Retinal pigment epithelial cell (primary cell): ENCODE measurements around the gene TMEM98.
"Not testable (repeated sequence)": the region's sequence is repeated elsewhere in the genome, so short reads cannot be mapped to it uniquely, and the experiment has no call there.

Experiments used
- DNase-seq: peaks from one replicate; pipeline ENCODE4 v3.0.0-alpha.2; 2010; ENCODE audit warnings: low read depth
- H3K4me3 ChIP-seq: 2 replicates; pipeline ENCODE4 v1.5.1; 2011; ENCODE audit warnings: mild to moderate bottlenecking, low read length, control low read depth, moderate library complexity
- TF ChIP-seq, protein P1 (sequence below): conservative IDR thresholded peaks from 2 replicates; pipeline ENCODE4 v1.5.1; 2011; ENCODE audit warnings: low read depth, low read length, control low read depth, inconsistent platforms

TMEM98 gene

DNA sequence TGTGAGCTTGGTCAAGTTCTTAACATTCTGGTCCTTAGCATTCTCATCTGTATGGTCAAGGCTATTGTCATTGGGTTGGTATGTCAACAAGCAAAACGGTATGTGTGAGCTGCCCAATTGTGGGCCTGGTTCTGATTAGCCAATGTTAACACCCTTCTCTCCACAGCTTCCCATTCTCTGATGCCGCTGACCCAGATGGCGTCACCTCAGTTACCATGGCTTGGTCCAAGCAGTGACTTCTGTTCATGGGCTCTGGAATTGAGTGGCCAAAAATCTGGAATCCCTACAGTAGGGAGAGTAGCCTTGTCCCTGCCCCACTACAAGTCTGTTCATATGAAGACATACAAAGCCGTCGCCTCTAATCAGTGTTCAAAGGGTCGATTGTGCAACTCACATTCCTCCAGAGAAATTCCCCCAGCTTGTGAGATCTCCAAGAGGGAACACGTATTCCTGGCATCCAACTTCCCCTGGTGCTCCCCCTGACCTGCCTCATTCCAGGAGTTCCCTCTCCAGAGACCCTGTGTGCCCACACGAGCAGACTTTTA lies 15.8 kb downstream of the TMEM98 start:
- TF ChIP-seq, protein P1, sequence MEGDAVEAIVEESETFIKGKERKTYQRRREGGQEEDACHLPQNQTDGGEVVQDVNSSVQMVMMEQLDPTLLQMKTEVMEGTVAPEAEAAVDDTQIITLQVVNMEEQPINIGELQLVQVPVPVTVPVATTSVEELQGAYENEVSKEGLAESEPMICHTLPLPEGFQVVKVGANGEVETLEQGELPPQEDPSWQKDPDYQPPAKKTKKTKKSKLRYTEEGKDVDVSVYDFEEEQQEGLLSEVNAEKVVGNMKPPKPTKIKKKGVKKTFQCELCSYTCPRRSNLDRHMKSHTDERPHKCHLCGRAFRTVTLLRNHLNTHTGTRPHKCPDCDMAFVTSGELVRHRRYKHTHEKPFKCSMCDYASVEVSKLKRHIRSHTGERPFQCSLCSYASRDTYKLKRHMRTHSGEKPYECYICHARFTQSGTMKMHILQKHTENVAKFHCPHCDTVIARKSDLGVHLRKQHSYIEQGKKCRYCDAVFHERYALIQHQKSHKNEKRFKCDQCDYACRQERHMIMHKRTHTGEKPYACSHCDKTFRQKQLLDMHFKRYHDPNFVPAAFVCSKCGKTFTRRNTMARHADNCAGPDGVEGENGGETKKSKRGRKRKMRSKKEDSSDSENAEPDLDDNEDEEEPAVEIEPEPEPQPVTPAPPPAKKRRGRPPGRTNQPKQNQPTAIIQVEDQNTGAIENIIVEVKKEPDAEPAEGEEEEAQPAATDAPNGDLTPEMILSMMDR: no peak
- peak; percentile 87 for DNase-seq
- no peak overlapping the region for H3K4me3 ChIP-seq

DNA sequence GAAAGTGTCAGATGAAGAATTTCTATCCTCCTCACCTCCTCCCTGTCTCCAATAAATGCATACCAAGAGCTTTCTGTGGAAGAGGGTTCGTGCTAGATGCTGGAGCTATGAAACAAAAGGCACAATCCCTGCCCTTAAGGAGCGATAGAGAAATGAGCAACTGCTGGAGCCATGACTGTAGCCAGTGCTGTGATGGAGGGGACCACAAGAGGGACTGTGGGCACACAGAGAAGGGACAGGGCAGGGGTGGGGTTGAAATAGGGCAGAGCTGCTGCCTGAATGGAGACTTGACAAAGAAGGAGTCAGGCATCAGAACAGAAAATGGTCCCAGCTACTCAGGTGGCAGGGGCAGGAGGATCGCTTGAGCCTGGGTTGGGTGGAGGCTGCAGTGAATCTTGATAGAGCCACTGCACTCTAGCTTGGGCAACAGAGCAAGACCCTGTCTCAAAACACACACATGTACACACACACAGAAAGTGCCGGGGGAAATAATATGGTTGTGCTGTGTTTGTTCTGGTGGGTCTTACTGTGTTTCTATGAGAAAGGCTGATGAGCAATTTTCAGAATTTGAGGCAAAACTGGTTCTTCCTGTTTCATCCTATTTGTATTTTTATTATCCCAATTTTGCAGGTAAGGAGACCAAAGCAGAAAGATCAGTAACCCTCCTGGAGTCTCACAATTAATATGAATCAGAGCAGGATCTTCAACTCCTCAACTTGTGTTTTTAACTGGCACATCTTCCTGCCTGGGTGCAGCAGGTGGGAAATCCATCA lies 16.5 kb downstream of the TMEM98 start:
- no peak overlapping the region for H3K4me3 ChIP-seq
- TF ChIP-seq, protein P1: no peak
- no peak for DNase-seq

DNA sequence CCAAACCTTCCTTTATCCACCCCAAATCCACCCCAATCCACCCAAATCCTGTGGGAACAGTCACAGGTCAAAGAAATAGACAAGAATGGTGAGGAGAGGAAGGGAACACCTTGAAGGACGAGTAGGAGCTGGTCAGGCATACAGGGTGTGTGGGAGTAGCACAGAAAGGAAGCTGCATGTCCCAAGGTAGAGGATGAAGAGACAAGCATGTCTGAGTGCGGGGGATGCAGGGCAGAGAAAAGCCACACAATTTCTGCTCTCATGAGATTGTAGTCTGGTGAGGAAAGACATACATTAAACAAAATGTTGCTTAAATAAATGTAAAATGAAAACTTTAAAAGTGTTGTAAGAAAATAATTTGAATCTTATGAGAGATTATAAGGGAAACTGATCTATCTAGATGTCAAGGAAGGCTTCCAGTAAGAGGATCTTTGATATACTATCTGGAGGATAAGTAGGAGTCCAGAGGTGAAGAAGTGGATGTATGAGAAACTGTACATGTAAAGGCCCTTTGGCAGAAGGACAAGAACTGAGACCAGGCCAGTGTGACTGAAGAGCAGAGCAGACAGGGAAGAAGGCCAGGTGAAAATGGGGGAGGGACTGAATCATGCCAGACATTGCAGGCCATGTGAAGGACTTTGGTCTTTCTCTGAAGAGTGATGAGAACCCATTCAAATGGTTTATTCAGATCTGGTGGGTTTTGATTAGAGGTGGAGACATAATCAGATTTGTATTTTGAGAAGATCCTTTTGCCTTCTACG lies 18.6 kb downstream of the TMEM98 start:
- no peak for DNase-seq
- H3K4me3 ChIP-seq: no peak overlapping the region
- TF ChIP-seq, protein P1: no peak

DNA sequence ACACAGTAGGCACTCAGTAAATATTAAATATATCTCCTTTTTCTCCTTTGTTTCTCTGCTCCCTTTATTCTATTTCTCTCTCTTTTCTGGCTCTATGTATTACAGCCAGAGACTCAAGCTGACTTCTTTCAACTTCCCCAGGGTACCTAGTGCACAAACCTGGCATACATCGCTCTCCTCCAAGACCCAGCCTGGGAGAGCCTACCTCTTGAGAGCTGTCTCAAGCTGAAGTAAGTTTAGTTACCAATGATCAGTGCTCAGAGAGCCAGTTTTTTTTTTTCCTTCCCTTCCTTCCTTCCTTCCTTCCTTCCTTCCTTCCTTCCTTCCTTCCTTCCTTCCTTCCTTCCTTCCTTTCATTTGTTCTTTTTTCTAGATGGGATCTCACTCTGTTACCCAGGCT lies 19.8 kb downstream of the TMEM98 start:
- DNase-seq: no peak
- H3K4me3 ChIP-seq: no peak overlapping the region
- TF ChIP-seq, protein P1: no peak

DNA sequence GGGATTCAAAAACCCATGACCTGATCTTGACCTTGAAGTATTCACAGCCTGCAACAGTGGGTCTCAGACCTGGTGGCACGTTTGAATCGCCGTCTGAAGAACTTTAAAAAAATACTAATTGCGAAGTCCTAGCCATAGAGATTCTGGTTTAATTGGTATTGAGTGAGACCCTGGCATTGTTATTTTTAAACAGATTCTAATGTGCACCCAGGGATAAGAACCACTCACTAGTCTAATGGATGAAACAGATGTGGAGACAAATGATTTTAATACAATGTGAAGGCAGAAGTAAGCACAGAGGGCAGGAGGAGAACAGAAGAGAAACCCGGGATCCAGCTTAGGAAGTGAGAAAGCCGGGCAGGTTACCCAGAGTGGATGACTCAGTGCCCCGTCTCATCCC lies 21.2 kb downstream of the TMEM98 start:
- DNase-seq: no peak
- no peak overlapping the region for H3K4me3 ChIP-seq
- TF ChIP-seq, protein P1: no peak

DNA sequence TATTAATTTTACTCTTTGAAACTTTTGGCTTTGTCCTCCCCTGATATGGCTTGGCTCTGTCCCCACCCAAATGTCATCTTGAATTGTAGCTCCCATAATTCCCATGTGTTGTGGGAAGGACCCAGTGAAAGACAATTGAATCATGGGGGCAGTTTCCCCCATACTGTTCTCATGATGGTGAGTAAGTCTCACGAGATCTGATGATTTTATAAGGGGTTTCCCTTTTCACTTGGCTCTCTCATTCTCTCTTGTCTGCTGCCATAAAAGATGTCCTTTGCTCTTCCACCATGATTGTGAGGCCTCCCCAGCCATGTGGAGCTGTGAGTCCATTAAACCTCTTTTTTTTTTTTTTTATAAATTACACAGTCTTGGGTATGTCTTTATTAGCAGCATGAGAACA lies 24.5 kb downstream of the TMEM98 start:
- H3K4me3 ChIP-seq, DNase-seq: not testable (repeated sequence)

DNA sequence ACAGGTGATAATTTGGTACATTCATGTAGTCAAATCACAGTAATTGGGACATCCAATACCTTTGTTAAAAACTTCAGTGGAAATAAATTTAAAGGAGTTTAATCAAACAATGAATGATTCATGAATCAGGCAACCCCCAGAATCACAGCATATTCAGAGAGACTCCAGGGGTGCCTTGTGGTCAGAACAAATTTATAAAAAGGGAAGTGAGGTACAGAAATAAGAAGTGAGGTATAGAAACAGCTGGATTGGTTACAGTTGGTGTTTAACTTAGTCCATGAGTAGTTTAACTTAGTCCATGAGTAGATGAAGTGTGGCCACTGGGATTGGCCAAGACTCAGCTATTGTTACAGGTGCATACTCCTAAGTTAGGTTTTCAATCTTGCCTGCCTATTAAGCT lies 25.1 kb downstream of the TMEM98 start:
- TF ChIP-seq, protein P1: no peak
- H3K4me3 ChIP-seq: no peak overlapping the region
- DNase-seq: no peak
